OCI-LY7 (cell line): Measurements from ENCODE around the gene SCRT2. TPM values are rescaled to one million over a fixed set of nuclear protein-coding genes. Genes with fewer than 3 reads are reported as not detected.

Experiments
- BruUV-seq: library from RNA; stranded (reverse); fragments of 400-500 nt; replicated peaks from 2 replicates; lab custom pipeline; 2021; lab: Mats Ljungman, UMichigan
- CTCF ChIA-PET: fragments of 300-600 bp; sonication (Branson Sonifier 250); formaldehyde crosslinking; loops from one replicate; lab custom pipeline; 2022; ENCODE audit warnings: antibody characterized with exemption; ENCODE audit not compliant: unreplicated experiment; lab: Charles Lee
- POLR2A ChIA-PET: fragments of 300-600 bp; sonication (Branson Sonifier 250); formaldehyde crosslinking; loops from one replicate; lab custom pipeline; 2022; ENCODE audit warnings: antibody characterized with exemption; lab: Charles Lee
- DNase-seq: peaks from one replicate; pipeline ENCODE4 v3.0.0-alpha.2; 2015; ENCODE audit warnings: low spot score
- H2AFZ ChIP-seq: fragments of 200-600 bp; sonication (generic), shearing (Covaris generic); 2 replicates; pipeline ENCODE4 v1.6.1; 2014; ENCODE audit warnings: mild to moderate bottlenecking, antibody characterized with exemption, low read length, moderate library complexity
- H3K27ac ChIP-seq: fragments of 200-600 bp; sonication (generic); 2 replicates; pipeline ENCODE4 v1.5.1; 2014; ENCODE audit warnings: mixed run types, low read depth, mild to moderate bottlenecking, moderate library complexity, low read length, inconsistent platforms; ENCODE audit not compliant: poor library complexity, severe bottlenecking
- H3K36me3 ChIP-seq: fragments of 200-600 bp; sonication (generic); 2 replicates; pipeline ENCODE4 v1.6.1; 2014; ENCODE audit warnings: mild to moderate bottlenecking, antibody characterized with exemption, low read length, moderate library complexity, mixed read lengths; ENCODE audit not compliant: insufficient read depth
- H3K4me1 ChIP-seq: fragments of 200-600 bp; sonication (generic); 2 replicates; pipeline ENCODE4 v1.5.1; 2014; ENCODE audit warnings: mild to moderate bottlenecking, low read length; ENCODE audit not compliant: insufficient read depth, poor library complexity, severe bottlenecking
- H3K4me2 ChIP-seq: fragments of 200-600 bp; sonication (generic); 2 replicates; pipeline ENCODE4 v1.6.1; 2014; ENCODE audit warnings: mild to moderate bottlenecking, low read length
- H3K4me3 ChIP-seq: fragments of 200-600 bp; sonication (generic); 2 replicates; pipeline ENCODE4 v1.5.1; 2014; ENCODE audit warnings: mild to moderate bottlenecking, low read depth, low read length; ENCODE audit not compliant: poor library complexity, severe bottlenecking
- H3K79me2 ChIP-seq: fragments of 200-600 bp; sonication (generic); 2 replicates; pipeline ENCODE4 v1.6.1; 2016; ENCODE audit warnings: low read depth, mild to moderate bottlenecking, low read length, moderate library complexity, mixed read lengths; ENCODE audit not compliant: insufficient read depth
- H3K9me2 ChIP-seq: fragments of 200-600 bp; sonication (generic); 2 replicates; pipeline ENCODE4 v1.6.1; 2016; ENCODE audit warnings: mild to moderate bottlenecking, low read length, mixed read lengths; ENCODE audit not compliant: insufficient read depth
- H3K9me3 ChIP-seq: fragments of 200-600 bp; sonication (generic); 2 replicates; pipeline ENCODE4 v1.6.1; 2014; ENCODE audit warnings: mild to moderate bottlenecking, mixed run types, low read length, mixed read lengths
- H4K20me1 ChIP-seq: fragments of 200-600 bp; sonication (generic); 2 replicates; pipeline ENCODE4 v1.6.1; 2014; ENCODE audit warnings: mild to moderate bottlenecking, antibody characterized with exemption, low read length, moderate library complexity, mixed read lengths; ENCODE audit not compliant: insufficient read depth
- EZH2phosphoT487 ChIP-seq: fragments of 200-600 bp; sonication (generic); IDR thresholded peaks from 2 replicates; pipeline ENCODE4 v1.6.1; 2018; ENCODE audit warnings: low read depth, borderline replicate concordance, mild to moderate bottlenecking, mixed run types, antibody characterized with exemption, low read length, moderate library complexity, mixed read lengths
- intact Hi-C: fragments of 100-400 bp; cut with micrococcal nuclease; formaldehyde crosslinking; loops from one replicate; pipeline ENCODE4 v1.10.0; 2022; ENCODE audit not compliant: unreplicated experiment
- total RNA-seq, 2 experiments: library from RNA; depleted of rRNA in 1 of 2; stranded (reverse); fragments of >200 nt in 1 of 2; shearing (Covaris generic) in 1 of 2; gene quantifications; 2 replicates each; pipeline ENCODE4 v1.2.3, GENCODE V29; 2014 to 2022
- TF ChIP-seq, protein P1 (sequence below): fragments of 200-600 bp; sonication (generic); conservative IDR thresholded peaks from 2 replicates; pipeline ENCODE4 v1.5.1; 2014; ENCODE audit warnings: mild to moderate bottlenecking, antibody characterized with exemption, low read length, moderate library complexity, mixed read lengths

Gene SCRT2
- total RNA-seq, 2 experiments from 2014 or later = not detected

DNA sequence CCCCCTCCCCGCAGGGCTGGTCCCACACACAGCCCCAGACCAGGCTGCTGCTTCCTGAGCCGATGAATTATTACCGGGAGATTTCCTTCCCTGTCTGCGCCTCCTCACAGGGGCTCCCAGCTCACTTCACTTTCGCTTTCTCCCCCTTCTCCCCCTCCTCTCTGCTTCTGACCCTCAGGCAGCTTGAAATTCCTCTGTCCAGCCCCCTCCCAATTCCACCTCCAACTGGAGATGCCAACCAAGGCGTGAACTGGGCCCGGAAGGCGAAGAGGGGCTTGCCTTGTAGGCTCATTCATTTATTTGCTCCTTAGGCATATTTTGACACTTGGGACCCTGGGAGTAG lies 63.8 kb downstream of the SCRT2 start:
- TF ChIP-seq, protein P1, sequence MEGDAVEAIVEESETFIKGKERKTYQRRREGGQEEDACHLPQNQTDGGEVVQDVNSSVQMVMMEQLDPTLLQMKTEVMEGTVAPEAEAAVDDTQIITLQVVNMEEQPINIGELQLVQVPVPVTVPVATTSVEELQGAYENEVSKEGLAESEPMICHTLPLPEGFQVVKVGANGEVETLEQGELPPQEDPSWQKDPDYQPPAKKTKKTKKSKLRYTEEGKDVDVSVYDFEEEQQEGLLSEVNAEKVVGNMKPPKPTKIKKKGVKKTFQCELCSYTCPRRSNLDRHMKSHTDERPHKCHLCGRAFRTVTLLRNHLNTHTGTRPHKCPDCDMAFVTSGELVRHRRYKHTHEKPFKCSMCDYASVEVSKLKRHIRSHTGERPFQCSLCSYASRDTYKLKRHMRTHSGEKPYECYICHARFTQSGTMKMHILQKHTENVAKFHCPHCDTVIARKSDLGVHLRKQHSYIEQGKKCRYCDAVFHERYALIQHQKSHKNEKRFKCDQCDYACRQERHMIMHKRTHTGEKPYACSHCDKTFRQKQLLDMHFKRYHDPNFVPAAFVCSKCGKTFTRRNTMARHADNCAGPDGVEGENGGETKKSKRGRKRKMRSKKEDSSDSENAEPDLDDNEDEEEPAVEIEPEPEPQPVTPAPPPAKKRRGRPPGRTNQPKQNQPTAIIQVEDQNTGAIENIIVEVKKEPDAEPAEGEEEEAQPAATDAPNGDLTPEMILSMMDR = no peak
- TF ChIP-seq EZH2phosphoT487 = no peak
- no peak for DNase-seq
- Histone ChIP-seq H3K4me3 (no peak overlapping the region), H3K4me1 (peaks cover 6% of the 10 kb centered on the region), H3K27ac (no peak overlapping the region), H3K79me2 (no peaks in the 10 kb centered on the region), H3K36me3 (no peaks in the 10 kb centered on the region), H3K9me2 (no peaks in the 10 kb centered on the region), H3K4me2 (no peak overlapping the region), H4K20me1 (no peaks in the 10 kb centered on the region), H3K9me3 (no peaks in the 10 kb centered on the region), H2AFZ (no peak overlapping the region)
- intact Hi-C loops = no loop called here
- CTCF ChIA-PET = no interaction called here
- BruUV-seq = no TSS peak
- POLR2A ChIA-PET = interaction anchor here (1.2 kb wide), 1 partner anchor 27 kb away, joined by 3 read pairs; no protein-coding TSS in a partner anchor

Other genes starting within 250 kb of the SCRT2 start
- gene TBC1D20, start 213.3 kb downstream of the SCRT2 start, total RNA-seq (2014; rRNA removed; shearing (Covaris generic)) = 20.8 and 22.1 TPM in 2 replicates
- 17.4 and 19.0 TPM in 2 replicates for gene TBC1D20, start 213.3 kb downstream of the SCRT2 start, total RNA-seq (2022)
- 69.8 and 90.8 TPM in 2 replicates for gene CSNK2A1, start 132.0 kb downstream of the SCRT2 start, total RNA-seq (2014; rRNA removed; shearing (Covaris generic))
- gene CSNK2A1, start 132.0 kb downstream of the SCRT2 start, total RNA-seq (2022) = 164 and 174 TPM in 2 replicates
- not detected in 2 replicates for gene TCF15, start 65.5 kb downstream of the SCRT2 start, total RNA-seq (2014; rRNA removed; shearing (Covaris generic))
- not detected in 2 replicates for gene TCF15, start 65.5 kb downstream of the SCRT2 start, total RNA-seq (2022)
- gene SRXN1, start 22.6 kb downstream of the SCRT2 start, total RNA-seq (2014; rRNA removed; shearing (Covaris generic)) = 12.4 and 18.6 TPM in 2 replicates
- 17.1 and 19.8 TPM in 2 replicates for gene SRXN1, start 22.6 kb downstream of the SCRT2 start, total RNA-seq (2022)
- not detected in 2 replicates for gene SLC52A3, start 92.7 kb upstream of the SCRT2 start, total RNA-seq (2014; rRNA removed; shearing (Covaris generic))
- not detected in 2 replicates for gene SLC52A3, start 92.7 kb upstream of the SCRT2 start, total RNA-seq (2022)
- gene FAM110A, start 157.9 kb upstream of the SCRT2 start, total RNA-seq (2014; rRNA removed; shearing (Covaris generic)) = 15.9 and 16.2 TPM in 2 replicates
- 28.2 and 36.4 TPM in 2 replicates for gene FAM110A, start 157.9 kb upstream of the SCRT2 start, total RNA-seq (2022)
- gene ANGPT4, start 240.5 kb upstream of the SCRT2 start, total RNA-seq (2014; rRNA removed; shearing (Covaris generic)) = not detected in 2 replicates
- gene ANGPT4, start 240.5 kb upstream of the SCRT2 start, total RNA-seq (2022) = not detected in 2 replicates